Measurements from ENCODE around the gene KRTAP12-2.
A peak's percentile ranks its signal among the peaks of the same experiment; 100 is the strongest.

KRTAP12-2 gene

GRCh38 chr21:44666401-44667320 lies at the start of gene KRTAP12-2:
KRTAP12-2 (minus strand) TSS chr21:44666927; CDS start chr21:44666886, 41 bp downstream.
- DNase-seq, result no peak

- DNase-seq, result no peak
Measured at GRCh38 chr21:44714905-44715304, 48.2 kb upstream of the KRTAP12-2 start.

- DNase-seq, result no peak
Measured at GRCh38 chr21:44713846-44714245, 47.1 kb upstream of the KRTAP12-2 start.

- no peak for DNase-seq
Measured at GRCh38 chr21:44713130-44713529, 46.4 kb upstream of the KRTAP12-2 start.

- DNase-seq, result no peak
Measured at GRCh38 chr21:44712203-44713028, 45.7 kb upstream of the KRTAP12-2 start.

GRCh38 chr21:44711327-44712202 lies 44.8 kb upstream of the KRTAP12-2 start, which contains the start of gene TSPEAR:
TSPEAR (minus strand) TSS chr21:44711572; CDS start chr21:44711514, 58 bp downstream.
- DNase-seq, result no peak

- no peak for DNase-seq
Measured at GRCh38 chr21:44710756-44711326, 44.1 kb upstream of the KRTAP12-2 start.

- DNase-seq, result no peak
Measured at GRCh38 chr21:44710294-44710665, 43.6 kb upstream of the KRTAP12-2 start.

- DNase-seq, result no peak
Measured at GRCh38 chr21:44709426-44710293, 42.9 kb upstream of the KRTAP12-2 start.

- peak; percentile 41 for DNase-seq
Measured at GRCh38 chr21:44708866-44709425, 42.2 kb upstream of the KRTAP12-2 start.

GRCh38 chr21:44708213-44708865 lies 41.6 kb upstream of the KRTAP12-2 start:
- DNase-seq, result no peak

- no peak for DNase-seq
Measured at GRCh38 chr21:44706706-44707581, 40.2 kb upstream of the KRTAP12-2 start.

GRCh38 chr21:44706026-44706705 lies 39.4 kb upstream of the KRTAP12-2 start:
- no peak for DNase-seq

GRCh38 chr21:44704636-44705001 lies 37.9 kb upstream of the KRTAP12-2 start:
- no peak for DNase-seq

- no peak for DNase-seq
Measured at GRCh38 chr21:44703731-44704635, 37.3 kb upstream of the KRTAP12-2 start.

- DNase-seq, result no peak
Measured at GRCh38 chr21:44702973-44703730, 36.4 kb upstream of the KRTAP12-2 start.
